Measurements from ENCODE around the gene THEMIS. TPM values are rescaled to one million over a fixed set of nuclear protein-coding genes. Genes with fewer than 3 reads are reported as not detected.

Gene THEMIS
- total RNA-seq, 1 donor: under 0.01 TPM

DNA sequence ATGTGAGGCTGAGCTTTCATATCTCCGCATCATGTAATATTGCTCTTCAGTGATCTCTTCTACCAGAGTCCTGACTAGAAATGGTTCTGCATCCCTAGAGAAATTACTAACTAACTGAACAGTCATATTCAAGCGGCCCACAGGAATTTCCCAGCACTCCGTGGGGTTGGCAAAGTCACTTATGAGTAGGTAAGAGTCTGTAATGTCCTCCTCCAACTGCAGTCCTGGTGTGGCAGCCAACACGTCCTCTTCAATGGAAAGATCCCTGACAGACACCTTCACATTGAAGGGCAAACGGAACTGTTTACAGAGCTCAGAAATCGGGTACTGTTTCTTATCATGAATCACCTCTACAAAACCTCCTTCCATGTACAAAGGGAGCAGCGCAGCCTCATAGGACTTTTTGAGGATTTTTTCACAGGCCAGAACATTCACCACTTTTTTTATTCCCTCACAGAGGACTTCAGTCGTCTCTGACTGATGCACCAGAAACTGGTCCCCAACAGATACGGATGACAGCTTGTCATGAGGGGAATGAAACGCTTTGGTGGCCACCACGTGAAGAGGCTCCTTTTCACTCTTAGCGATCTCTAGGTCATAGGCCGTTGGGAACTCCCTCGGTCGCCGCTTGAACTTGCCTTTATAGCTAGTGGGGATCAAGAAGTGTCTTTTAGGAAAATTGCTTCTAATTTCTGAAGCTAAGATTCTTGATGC, 87.7 kb downstream of the THEMIS start:
- Histone ChIP-seq H3K27ac (ENCODE audit: low read depth, low read length) (no peak overlapping the region), H3K27me3 (ENCODE audit: insufficient read depth, low read length) (no peaks in the 10 kb centered on the region)
- TF ChIP-seq, protein P1, sequence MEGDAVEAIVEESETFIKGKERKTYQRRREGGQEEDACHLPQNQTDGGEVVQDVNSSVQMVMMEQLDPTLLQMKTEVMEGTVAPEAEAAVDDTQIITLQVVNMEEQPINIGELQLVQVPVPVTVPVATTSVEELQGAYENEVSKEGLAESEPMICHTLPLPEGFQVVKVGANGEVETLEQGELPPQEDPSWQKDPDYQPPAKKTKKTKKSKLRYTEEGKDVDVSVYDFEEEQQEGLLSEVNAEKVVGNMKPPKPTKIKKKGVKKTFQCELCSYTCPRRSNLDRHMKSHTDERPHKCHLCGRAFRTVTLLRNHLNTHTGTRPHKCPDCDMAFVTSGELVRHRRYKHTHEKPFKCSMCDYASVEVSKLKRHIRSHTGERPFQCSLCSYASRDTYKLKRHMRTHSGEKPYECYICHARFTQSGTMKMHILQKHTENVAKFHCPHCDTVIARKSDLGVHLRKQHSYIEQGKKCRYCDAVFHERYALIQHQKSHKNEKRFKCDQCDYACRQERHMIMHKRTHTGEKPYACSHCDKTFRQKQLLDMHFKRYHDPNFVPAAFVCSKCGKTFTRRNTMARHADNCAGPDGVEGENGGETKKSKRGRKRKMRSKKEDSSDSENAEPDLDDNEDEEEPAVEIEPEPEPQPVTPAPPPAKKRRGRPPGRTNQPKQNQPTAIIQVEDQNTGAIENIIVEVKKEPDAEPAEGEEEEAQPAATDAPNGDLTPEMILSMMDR (IDR thresholded peaks at IDR 0.05; ENCODE audit: extremely low read depth, low read depth, low read length): no peak

DNA sequence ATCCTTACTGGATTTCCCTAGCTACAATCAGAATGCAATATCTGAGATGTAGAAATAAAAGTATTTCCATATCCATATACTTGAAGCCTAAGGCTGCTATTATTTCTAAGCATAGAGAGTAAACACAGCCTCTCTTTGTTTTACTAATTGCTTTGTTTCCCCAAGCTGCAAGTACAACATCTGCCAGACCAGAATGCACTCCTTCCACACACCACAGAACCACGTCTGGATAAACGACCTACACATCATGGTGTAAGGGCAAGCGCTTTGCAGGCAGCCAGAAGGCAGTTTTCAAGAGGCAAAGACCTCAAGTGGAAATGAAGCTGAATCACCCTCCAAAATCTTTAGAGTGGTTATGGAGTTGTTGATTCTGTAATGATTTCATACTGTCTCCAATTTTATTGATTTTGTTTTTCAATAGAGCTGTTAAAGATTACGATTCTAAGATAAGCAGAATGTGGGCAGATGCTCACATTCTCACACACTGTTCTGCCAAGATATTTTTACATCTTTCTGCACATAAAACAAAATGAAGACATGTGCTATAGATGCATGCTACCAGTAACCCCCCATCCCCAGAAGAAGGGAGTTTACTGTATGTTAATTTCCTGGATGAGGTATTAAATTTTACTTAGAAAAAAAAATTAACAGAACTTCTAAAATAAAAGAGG, 88.8 kb downstream of the THEMIS start:
- Histone ChIP-seq H3K4me2 (ENCODE audit: insufficient read depth, low read length) (no peak overlapping the region), H3K27me3 (ENCODE audit: insufficient read depth, low read length) (no peaks in the 10 kb centered on the region), H3K4me1 (ENCODE audit: insufficient read depth, low read length) (no peaks in the 10 kb centered on the region), H3K27ac (ENCODE audit: low read depth, low read length) (no peak overlapping the region), H3K79me2 (ENCODE audit: insufficient read depth, low read length) (no peaks in the 10 kb centered on the region), H3K36me3 (ENCODE audit: insufficient read depth, low read length) (no peaks in the 10 kb centered on the region), H3K4me3 (ENCODE audit: insufficient read depth, low read length) (no peak overlapping the region), H4K20me1 (ENCODE audit: insufficient read depth, low read length) (no peaks in the 10 kb centered on the region), H2AFZ (ENCODE audit: low read length) (no peak overlapping the region), H3K9me3 (ENCODE audit: low read depth, low read length) (no peaks in the 10 kb centered on the region)
- no peak for DNase-seq (ENCODE audit: insufficient read length, low spot score, missing footprints)
- TF ChIP-seq, protein P1 (IDR thresholded peaks at IDR 0.05; ENCODE audit: extremely low read depth, low read depth, low read length): no peak

More for the DNA sequence above, 87.7 kb downstream of the THEMIS start:
- H3K79me2 ChIP-seq (ENCODE audit: insufficient read depth, low read length): no peaks in the 10 kb centered on the region
- H4K20me1 ChIP-seq (ENCODE audit: insufficient read depth, low read length): no peaks in the 10 kb centered on the region
- no peak overlapping the region for H3K4me2 ChIP-seq (ENCODE audit: insufficient read depth, low read length)
- no peaks in the 10 kb centered on the region for H3K36me3 ChIP-seq (ENCODE audit: insufficient read depth, low read length)
- DNase-seq (ENCODE audit: insufficient read length, low spot score, missing footprints): no peak
- H3K9me3 ChIP-seq (ENCODE audit: low read depth, low read length): no peaks in the 10 kb centered on the region
- H2AFZ ChIP-seq (ENCODE audit: low read length): no peak overlapping the region
- no peaks in the 10 kb centered on the region for H3K4me1 ChIP-seq (ENCODE audit: insufficient read depth, low read length)
- no peak overlapping the region for H3K4me3 ChIP-seq (ENCODE audit: insufficient read depth, low read length)

DNA sequence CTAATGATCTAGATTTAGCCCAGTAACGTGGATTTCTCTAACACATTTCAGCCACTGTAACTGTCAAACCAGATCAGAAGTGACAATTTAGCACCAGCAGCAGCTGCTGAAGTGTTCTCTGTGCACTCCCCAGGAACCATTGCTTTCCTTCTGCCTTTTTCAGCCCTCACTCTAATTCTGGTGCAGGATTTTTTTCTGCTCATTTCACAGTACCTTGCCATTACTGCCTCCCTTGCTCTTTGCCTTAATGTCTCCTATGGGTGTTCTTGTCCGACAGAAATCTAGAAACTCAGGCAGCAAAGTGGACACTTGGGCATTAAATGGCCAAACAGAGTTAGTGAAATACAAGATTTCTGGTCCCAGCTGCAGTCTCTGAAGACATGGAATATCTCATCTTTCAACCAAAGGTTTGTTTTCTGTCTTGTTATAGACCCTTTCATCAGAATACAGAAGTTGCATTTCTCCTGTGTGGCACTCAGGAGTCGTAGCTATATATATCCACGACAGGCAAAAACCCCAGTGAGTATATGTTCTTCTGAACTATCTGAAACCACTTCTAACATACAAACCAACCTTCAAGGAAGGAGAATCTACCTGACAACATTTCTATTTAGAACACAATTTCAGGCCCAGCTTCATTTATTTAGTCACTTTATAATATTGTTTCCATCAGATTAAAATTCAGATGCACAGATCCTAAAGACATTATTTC, 92.9 kb downstream of the THEMIS start:
- H3K4me2 ChIP-seq (ENCODE audit: insufficient read depth, low read length): no peak overlapping the region
- no peak overlapping the region for H3K4me3 ChIP-seq (ENCODE audit: insufficient read depth, low read length)
- H2AFZ ChIP-seq (ENCODE audit: low read length): no peak overlapping the region
- no peaks in the 10 kb centered on the region for H3K79me2 ChIP-seq (ENCODE audit: insufficient read depth, low read length)
- H3K27ac ChIP-seq (ENCODE audit: low read depth, low read length): no peak overlapping the region
- no peaks in the 10 kb centered on the region for H3K4me1 ChIP-seq (ENCODE audit: insufficient read depth, low read length)
- no peak for DNase-seq (ENCODE audit: insufficient read length, low spot score, missing footprints)
- H3K9me3 ChIP-seq (ENCODE audit: low read depth, low read length): no peaks in the 10 kb centered on the region
- H4K20me1 ChIP-seq (ENCODE audit: insufficient read depth, low read length): no peaks in the 10 kb centered on the region
- H3K27me3 ChIP-seq (ENCODE audit: insufficient read depth, low read length): no peaks in the 10 kb centered on the region
- H3K36me3 ChIP-seq (ENCODE audit: insufficient read depth, low read length): no peaks in the 10 kb centered on the region
- TF ChIP-seq, protein P1 (IDR thresholded peaks at IDR 0.05; ENCODE audit: extremely low read depth, low read depth, low read length): no peak

DNA sequence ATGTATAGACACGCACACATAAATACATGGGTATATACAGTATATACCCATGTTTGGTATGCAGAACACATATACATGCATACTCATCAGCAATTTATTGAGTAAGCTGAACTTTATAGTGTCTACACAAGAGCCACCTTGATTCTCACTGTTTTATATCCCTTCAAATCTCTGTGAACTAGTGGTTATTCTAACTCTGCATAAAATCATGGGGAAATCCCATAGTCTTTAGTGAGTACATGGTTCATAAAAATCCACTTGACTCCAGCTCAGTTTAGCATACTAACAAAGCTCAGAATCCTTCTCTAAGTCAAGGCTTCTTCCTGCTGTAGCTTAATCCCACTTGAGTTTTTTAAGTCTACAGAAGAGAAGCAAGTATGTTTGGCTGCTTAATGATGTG, 104.1 kb downstream of the THEMIS start:
- TF ChIP-seq, protein P1 (IDR thresholded peaks at IDR 0.05; ENCODE audit: extremely low read depth, low read depth, low read length): no peak

More for the DNA sequence above, 104.1 kb downstream of the THEMIS start:
- Histone ChIP-seq H3K27me3 (ENCODE audit: insufficient read depth, low read length) (no peaks in the 10 kb centered on the region), H2AFZ (ENCODE audit: low read length) (no peak overlapping the region), H4K20me1 (ENCODE audit: insufficient read depth, low read length) (no peaks in the 10 kb centered on the region), H3K4me1 (ENCODE audit: insufficient read depth, low read length) (no peaks in the 10 kb centered on the region), H3K79me2 (ENCODE audit: insufficient read depth, low read length) (no peaks in the 10 kb centered on the region), H3K4me3 (ENCODE audit: insufficient read depth, low read length) (no peak overlapping the region), H3K9me3 (ENCODE audit: low read depth, low read length) (no peaks in the 10 kb centered on the region), H3K27ac (ENCODE audit: low read depth, low read length) (no peak overlapping the region), H3K4me2 (ENCODE audit: insufficient read depth, low read length) (no peak overlapping the region), H3K36me3 (ENCODE audit: insufficient read depth, low read length) (no peaks in the 10 kb centered on the region)
- DNase-seq (ENCODE audit: insufficient read length, low spot score, missing footprints): no peak
